ENCODE data around the gene PIK3C3. TPM values are rescaled to one million over a fixed set of nuclear protein-coding genes. Genes with fewer than 3 reads are reported as not detected.

PIK3C3 gene
- total RNA-seq, 4 donors from 2014 or later: 61.3 to 77.4 (median 72.5) TPM

DNA sequence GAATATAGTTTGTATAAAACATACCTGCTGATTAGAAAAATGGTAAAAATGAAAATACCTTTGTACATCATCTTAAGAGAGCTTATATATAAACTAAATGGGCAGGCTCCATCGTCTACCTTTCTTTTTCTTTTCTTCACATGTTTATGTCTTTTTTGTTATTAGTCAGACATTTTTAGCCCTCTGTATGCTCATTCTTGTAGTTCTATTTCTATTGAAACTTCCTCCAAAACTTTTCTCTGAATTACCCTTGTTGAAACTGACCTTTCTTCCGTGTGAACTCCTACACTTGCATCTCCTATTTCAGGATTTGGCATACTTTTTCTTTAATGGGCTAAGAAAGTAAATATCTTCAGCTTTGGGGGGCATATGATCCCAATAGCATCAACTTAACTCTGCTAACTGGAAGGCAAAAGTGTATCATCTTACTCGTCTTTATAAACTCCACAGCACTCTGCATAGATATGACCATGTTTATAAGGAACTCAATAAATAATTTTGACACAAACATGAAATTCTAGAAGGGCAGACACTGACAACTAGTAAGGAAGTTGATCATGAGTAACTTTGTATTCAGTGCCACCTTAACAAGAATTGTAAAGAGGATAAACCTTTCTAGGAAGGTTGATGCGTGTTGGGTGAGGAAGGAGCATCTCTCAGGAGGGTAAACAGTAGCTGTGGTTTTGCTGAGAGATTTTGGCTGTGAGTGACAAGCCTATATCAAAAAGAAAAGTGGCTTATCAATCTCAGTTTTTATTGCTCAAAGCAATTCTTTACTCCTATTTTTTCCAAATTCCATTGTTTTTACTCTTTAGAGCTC is 127.6 kb downstream of the PIK3C3 start:
- 89 to 93% methylated on average over 4 of the region's 4 CpGs for WGBS, 2 donors
- no peaks in the 10 kb centered on the region for H3K4me1 ChIP-seq
- intact Hi-C loops (cut with DNase I): no loop called here

DNA sequence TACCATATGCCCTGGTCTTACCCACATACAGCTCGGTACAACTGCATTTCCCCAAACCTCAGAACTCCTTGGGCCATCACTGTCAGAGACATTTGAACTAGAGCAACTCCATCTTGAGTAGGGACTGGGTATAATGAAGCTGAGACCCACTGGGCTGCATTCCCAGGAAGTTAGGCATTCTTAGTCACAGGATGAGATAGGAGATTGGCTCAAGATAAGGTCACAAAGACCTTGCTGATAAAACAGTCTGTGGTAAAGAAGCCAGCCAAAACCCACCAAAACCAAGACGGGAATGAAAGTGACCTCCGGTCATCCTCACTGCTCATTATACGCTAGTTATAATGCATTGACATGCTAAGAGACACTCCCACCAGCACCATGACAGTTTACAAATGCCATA is 131.3 kb downstream of the PIK3C3 start:
- no peak for TF ChIP-seq POLR2A (IDR thresholded peaks at IDR 0.05)
- TF ChIP-seq, protein P1, sequence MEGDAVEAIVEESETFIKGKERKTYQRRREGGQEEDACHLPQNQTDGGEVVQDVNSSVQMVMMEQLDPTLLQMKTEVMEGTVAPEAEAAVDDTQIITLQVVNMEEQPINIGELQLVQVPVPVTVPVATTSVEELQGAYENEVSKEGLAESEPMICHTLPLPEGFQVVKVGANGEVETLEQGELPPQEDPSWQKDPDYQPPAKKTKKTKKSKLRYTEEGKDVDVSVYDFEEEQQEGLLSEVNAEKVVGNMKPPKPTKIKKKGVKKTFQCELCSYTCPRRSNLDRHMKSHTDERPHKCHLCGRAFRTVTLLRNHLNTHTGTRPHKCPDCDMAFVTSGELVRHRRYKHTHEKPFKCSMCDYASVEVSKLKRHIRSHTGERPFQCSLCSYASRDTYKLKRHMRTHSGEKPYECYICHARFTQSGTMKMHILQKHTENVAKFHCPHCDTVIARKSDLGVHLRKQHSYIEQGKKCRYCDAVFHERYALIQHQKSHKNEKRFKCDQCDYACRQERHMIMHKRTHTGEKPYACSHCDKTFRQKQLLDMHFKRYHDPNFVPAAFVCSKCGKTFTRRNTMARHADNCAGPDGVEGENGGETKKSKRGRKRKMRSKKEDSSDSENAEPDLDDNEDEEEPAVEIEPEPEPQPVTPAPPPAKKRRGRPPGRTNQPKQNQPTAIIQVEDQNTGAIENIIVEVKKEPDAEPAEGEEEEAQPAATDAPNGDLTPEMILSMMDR (IDR thresholded peaks at IDR 0.05): no peak
- 90 to 93% methylated on average over 4 of the region's 4 CpGs for WGBS, 2 donors

More for the DNA sequence above, 127.6 kb downstream of the PIK3C3 start:
- no peaks in the 10 kb centered on the region for H3K9me3 ChIP-seq
- no peaks in the 10 kb centered on the region for H3K36me3 ChIP-seq
- no peaks in the 10 kb centered on the region for H3K27me3 ChIP-seq
- no peak overlapping the region for H3K27ac ChIP-seq
- no peak overlapping the region for H3K4me3 ChIP-seq (replicated peaks in 1 of 3)
- TF ChIP-seq POLR2A (IDR thresholded peaks at IDR 0.05): no peak
- TF ChIP-seq, protein P1 (IDR thresholded peaks at IDR 0.05): no peak
- no peak for DNase-seq

DNA sequence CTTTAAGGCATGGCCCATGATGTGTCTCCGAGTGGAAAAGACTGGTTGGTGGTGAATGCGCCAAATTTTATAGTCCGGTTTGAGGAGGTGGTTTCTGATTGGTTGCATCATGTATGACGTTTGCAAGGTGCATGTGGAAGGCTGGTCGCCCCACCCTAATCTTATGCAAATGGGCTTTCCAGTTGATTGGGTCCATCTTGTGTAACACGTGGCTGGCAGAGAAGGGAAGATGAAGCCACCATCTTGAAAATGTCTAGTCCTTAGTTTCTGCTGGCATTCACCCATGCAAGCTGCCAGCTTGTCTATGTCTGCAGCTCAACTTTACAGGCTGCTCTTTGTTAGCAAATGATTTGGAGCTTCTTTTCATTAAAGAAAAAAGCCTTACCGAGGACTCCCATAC is 132.2 kb downstream of the PIK3C3 start:
- WGBS, 2 donors: 86 to 91% methylated on average over 7 of the region's 7 CpGs
- Histone ChIP-seq H3K4me3 (replicated peaks in 1 of 3) (no peak overlapping the region), H3K27me3 (no peaks in the 10 kb centered on the region), H3K36me3 (no peaks in the 10 kb centered on the region), H3K9me3 (no peaks in the 10 kb centered on the region), H3K27ac (no peak overlapping the region), H3K4me1 (no peaks in the 10 kb centered on the region)
- intact Hi-C loops (cut with DNase I): no loop called here
- TF ChIP-seq, protein P1 (IDR thresholded peaks at IDR 0.05): no peak
- TF ChIP-seq POLR2A (IDR thresholded peaks at IDR 0.05): no peak
- DNase-seq: no peak

More for the DNA sequence above, 131.3 kb downstream of the PIK3C3 start:
- Histone ChIP-seq H3K27me3 (no peaks in the 10 kb centered on the region), H3K4me3 (replicated peaks in 1 of 3) (no peak overlapping the region), H3K36me3 (no peaks in the 10 kb centered on the region), H3K27ac (no peak overlapping the region), H3K4me1 (no peaks in the 10 kb centered on the region), H3K9me3 (no peaks in the 10 kb centered on the region)
- DNase-seq: no peak
- intact Hi-C loops (cut with DNase I): no loop called here

DNA sequence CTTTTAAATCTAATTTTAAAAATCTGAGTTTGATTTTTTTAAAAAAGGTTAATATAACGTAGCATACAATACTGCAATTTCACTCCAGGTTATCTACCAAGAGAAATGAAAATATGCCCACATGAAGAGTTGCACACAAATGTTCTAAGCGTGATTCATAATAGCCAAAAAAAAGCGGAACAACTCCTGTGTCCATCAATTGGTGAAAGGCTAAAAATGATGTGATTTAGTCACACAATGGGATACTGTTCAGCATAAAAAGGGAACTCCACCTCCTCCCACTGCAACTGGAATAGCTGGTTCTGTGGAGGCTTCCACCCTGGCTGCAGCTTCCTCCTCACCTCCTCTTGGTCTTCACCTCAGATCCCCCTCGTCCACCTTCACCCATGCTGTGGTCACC is 132.8 kb downstream of the PIK3C3 start:
- Histone ChIP-seq H3K27me3 (no peaks in the 10 kb centered on the region), H3K4me1 (no peaks in the 10 kb centered on the region), H3K4me3 (replicated peaks in 1 of 3) (no peak overlapping the region), H3K27ac (no peak overlapping the region), H3K9me3 (no peaks in the 10 kb centered on the region), H3K36me3 (no peaks in the 10 kb centered on the region)
- DNase-seq: no peak
- 95 to 97% methylated on average over 4 of the region's 4 CpGs for WGBS, 2 donors
- TF ChIP-seq, protein P1 (IDR thresholded peaks at IDR 0.05): no peak
- TF ChIP-seq POLR2A (IDR thresholded peaks at IDR 0.05): no peak
- intact Hi-C loops (cut with DNase I): no loop called here

DNA sequence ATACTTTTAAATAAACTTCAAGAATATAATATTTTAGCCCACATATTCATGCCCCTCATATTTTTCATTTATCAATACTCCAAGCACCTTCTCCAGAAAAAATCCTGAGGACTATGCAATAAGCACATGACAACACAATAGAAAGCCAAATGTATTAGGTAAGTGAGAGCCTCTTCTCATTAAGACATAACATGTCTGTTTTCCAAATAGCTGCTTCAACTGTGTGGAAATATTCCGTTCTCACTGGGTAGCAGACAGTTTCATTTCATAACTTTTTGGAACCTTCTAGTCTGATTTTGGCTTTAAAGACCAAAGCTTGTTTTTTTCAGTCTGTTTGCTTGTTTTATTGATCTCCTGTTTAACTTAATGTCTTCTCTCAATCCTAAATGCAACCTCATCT is 137.8 kb downstream of the PIK3C3 start:
- intact Hi-C loops (cut with DNase I): no loop called here
- TF ChIP-seq POLR2A (IDR thresholded peaks at IDR 0.05): no peak
- TF ChIP-seq, protein P1 (IDR thresholded peaks at IDR 0.05): no peak
- no peak overlapping the region for H3K4me3 ChIP-seq (replicated peaks in 1 of 3)
- no peaks in the 10 kb centered on the region for H3K36me3 ChIP-seq
- no peak for DNase-seq
- H3K27ac ChIP-seq: no peak overlapping the region
- H3K4me1 ChIP-seq: no peaks in the 10 kb centered on the region
- no peaks in the 10 kb centered on the region for H3K27me3 ChIP-seq
- no peaks in the 10 kb centered on the region for H3K9me3 ChIP-seq
- WGBS, 2 donors: 68 to 90% methylated on average over 1 of the region's 1 CpG
